WTC11 (cell line): ENCODE results near the gene SGTA. TPM values are rescaled to one million over a fixed set of nuclear protein-coding genes. Genes with fewer than 3 reads are reported as not detected.

Experiments used
- ATAC-seq: fragments of 200-7000 bp; cut with Tn5 transposase; 2 replicates; pipeline ENCODE4 v1.10.0; 2021; ENCODE audit warnings: mild to moderate bottlenecking, moderate library complexity
- CTCF ChIA-PET: fragments of 300-600 bp; sonication (Branson Sonifier 250); formaldehyde crosslinking; loops from one replicate; lab custom pipeline; 2021; ENCODE audit warnings: antibody characterized with exemption; lab: Charles Lee
- POLR2A ChIA-PET: fragments of 350-600 bp; sonication (Branson Sonifier 250); formaldehyde crosslinking; loops from one replicate; lab custom pipeline; 2021; ENCODE audit warnings: antibody characterized with exemption; lab: Charles Lee
- DNase-seq: peaks from one replicate; pipeline ENCODE4 v3.0.0; 2021; ENCODE audit warnings: low spot score
- H3K27ac Mint-ChIP-seq: 2 replicates; pipeline ENCODE4 v1.8.0; 2021; ENCODE audit warnings: mixed read lengths
- H3K27me3 Mint-ChIP-seq: 2 replicates; pipeline ENCODE4 v1.8.0; 2021; ENCODE audit warnings: low read depth, mild to moderate bottlenecking, moderate library complexity, mixed read lengths
- H3K36me3 Mint-ChIP-seq: 2 replicates; pipeline ENCODE4 v1.8.0; 2021; ENCODE audit warnings: mixed read lengths
- H3K4me1 Mint-ChIP-seq: 2 replicates; pipeline ENCODE4 v1.8.0; 2022; ENCODE audit warnings: mixed read lengths
- H3K4me3 Mint-ChIP-seq: 2 replicates; pipeline ENCODE4 v1.8.0; 2021; ENCODE audit warnings: mild to moderate bottlenecking, moderate library complexity, mixed read lengths
- H3K9me3 Mint-ChIP-seq: 2 replicates; pipeline ENCODE4 v1.8.0; 2021; ENCODE audit warnings: mixed read lengths
- CDX4 ChIP-seq: fragments of 250-450 bp; sonication (Bioruptor Pico); IDR thresholded peaks from 2 replicates; pipeline ENCODE4 v1.9.0; 2021; ENCODE audit warnings: moderate library complexity, mild to moderate bottlenecking, inconsistent platforms, borderline replicate concordance
- EMX1 ChIP-seq: fragments of 250-450 bp; sonication (Bioruptor Pico); IDR thresholded peaks from 2 replicates; pipeline ENCODE4 v1.8.0; 2021; ENCODE audit warnings: mild to moderate bottlenecking
- ESRRA ChIP-seq: sonication (generic); formaldehyde crosslinking; IDR thresholded peaks from 2 replicates; pipeline ENCODE4 v1.8.1; 2022; ENCODE audit warnings: mild to moderate bottlenecking, missing genetic modification reagents, borderline replicate concordance
- FOXK1 ChIP-seq: sonication (generic); formaldehyde crosslinking; IDR thresholded peaks from 2 replicates; pipeline ENCODE4 v1.8.0; 2022; ENCODE audit warnings: mild to moderate bottlenecking, moderate library complexity, missing genetic modification reagents
- GABPB1 ChIP-seq: sonication (generic); formaldehyde crosslinking; IDR thresholded peaks from 2 replicates; pipeline ENCODE4 v1.8.1; 2023; ENCODE audit warnings: mild to moderate bottlenecking, missing genetic modification reagents
- HMGA2 ChIP-seq: fragments of 250-450 bp; sonication (Bioruptor Pico); IDR thresholded peaks from 2 replicates; pipeline ENCODE4 v1.4.0; 2021; ENCODE audit warnings: mild to moderate bottlenecking, moderate library complexity
- IRF2 ChIP-seq: sonication (generic); formaldehyde crosslinking; IDR thresholded peaks from 2 replicates; pipeline ENCODE4 v1.8.0; 2022; ENCODE audit warnings: low read depth, missing genetic modification reagents, borderline replicate concordance
- NFATC4 ChIP-seq: fragments of 250-450 bp; sonication (Bioruptor Pico); IDR thresholded peaks from 2 replicates; pipeline ENCODE4 v1.9.0; 2021; ENCODE audit warnings: mild to moderate bottlenecking
- NR1H2 ChIP-seq: sonication (generic); formaldehyde crosslinking; IDR thresholded peaks from 2 replicates; pipeline ENCODE4 v1.9.0; 2021; ENCODE audit warnings: mild to moderate bottlenecking, moderate library complexity, missing genetic modification reagents
- OVOL2 ChIP-seq: fragments of 250-450 bp; sonication (Bioruptor Pico); IDR thresholded peaks from 2 replicates; pipeline ENCODE4 v1.9.0; 2021; ENCODE audit warnings: mild to moderate bottlenecking, borderline replicate concordance
- PRRX2 ChIP-seq: fragments of 250-450 bp; sonication (Bioruptor Pico); IDR thresholded peaks from 2 replicates; pipeline ENCODE4 v1.8.0; 2021; ENCODE audit warnings: mild to moderate bottlenecking
- RELA ChIP-seq: sonication (generic); formaldehyde crosslinking; IDR thresholded peaks from 2 replicates; pipeline ENCODE4 v1.8.1; 2022; ENCODE audit warnings: missing genetic modification reagents, mild to moderate bottlenecking, borderline replicate concordance
- SP1 ChIP-seq: sonication (generic); formaldehyde crosslinking; conservative IDR thresholded peaks from 2 replicates; pipeline ENCODE4 v1.8.1; 2022; ENCODE audit warnings: missing genetic modification reagents
- TEAD4 ChIP-seq: sonication (generic); formaldehyde crosslinking; IDR thresholded peaks from 2 replicates; pipeline ENCODE4 v1.8.0; 2022; ENCODE audit warnings: mild to moderate bottlenecking, missing genetic modification reagents
- TP53 ChIP-seq: sonication (generic); formaldehyde crosslinking; IDR thresholded peaks from 2 replicates; pipeline ENCODE4 v1.8.1; 2023; ENCODE audit warnings: mild to moderate bottlenecking, missing genetic modification reagents
- ZNF121 ChIP-seq: sonication (generic); formaldehyde crosslinking; IDR thresholded peaks from 2 replicates; pipeline ENCODE4 v1.8.0; 2023; ENCODE audit warnings: missing genetic modification reagents
- ZNF138 ChIP-seq: sonication (generic); formaldehyde crosslinking; conservative IDR thresholded peaks from 2 replicates; pipeline ENCODE4 v1.8.1; 2022; ENCODE audit warnings: mild to moderate bottlenecking, moderate library complexity, missing genetic modification reagents
- ZNF232 ChIP-seq: sonication (generic); formaldehyde crosslinking; IDR thresholded peaks from 2 replicates; pipeline ENCODE4 v1.8.0; 2022; ENCODE audit warnings: mild to moderate bottlenecking, missing genetic modification reagents
- ZNF263 ChIP-seq: sonication (generic); formaldehyde crosslinking; IDR thresholded peaks from 2 replicates; pipeline ENCODE4 v1.8.1; 2022; ENCODE audit warnings: low read depth, mild to moderate bottlenecking, moderate library complexity, missing genetic modification reagents
- ZNF396 ChIP-seq: fragments of 250-450 bp; sonication (Bioruptor Pico); IDR thresholded peaks from 2 replicates; pipeline ENCODE4 v1.8.0; 2021; ENCODE audit warnings: mild to moderate bottlenecking, moderate library complexity, borderline replicate concordance
- total RNA-seq: library from RNA; stranded (reverse); gene quantifications from 3 replicates; pipeline ENCODE4 v1.2.3, GENCODE V29; 2021
- TF ChIP-seq, protein P1 (sequence below): sonication (generic); formaldehyde crosslinking; IDR thresholded peaks from 2 replicates; pipeline ENCODE4 v1.8.1; 2022; ENCODE audit warnings: low read depth, mild to moderate bottlenecking, moderate library complexity, missing genetic modification reagents, borderline replicate concordance
- TF ChIP-seq, protein P2 (sequence below): sonication (generic); formaldehyde crosslinking; IDR thresholded peaks from 2 replicates; pipeline ENCODE4 v1.8.0; 2022; ENCODE audit warnings: mild to moderate bottlenecking, missing genetic modification reagents
- TF ChIP-seq, protein P3 (sequence below): sonication (generic); formaldehyde crosslinking; IDR thresholded peaks from 2 replicates; pipeline ENCODE4 v1.8.1; 2022; ENCODE audit warnings: low read depth, missing genetic modification reagents, borderline replicate concordance
- TF ChIP-seq, protein P4 (sequence below): sonication (generic); formaldehyde crosslinking; conservative IDR thresholded peaks from 2 replicates; pipeline ENCODE4 v1.8.1; 2022; ENCODE audit warnings: mild to moderate bottlenecking, missing genetic modification reagents
- TF ChIP-seq, protein P5 (sequence below): fragments of 250-450 bp; sonication (Bioruptor Pico); IDR thresholded peaks from 2 replicates; pipeline ENCODE4 v1.9.0; 2021; ENCODE audit warnings: mild to moderate bottlenecking
- TF ChIP-seq, protein P6 (sequence below): sonication (generic); formaldehyde crosslinking; IDR thresholded peaks from 2 replicates; pipeline ENCODE4 v1.8.0; 2023; ENCODE audit warnings: missing genetic modification reagents

Gene SGTA
- total RNA-seq, 1 experiment from 2014 or later: 91.2 TPM

GRCh38 chr19:2768365-2769132 lies 14.5 kb downstream of the SGTA start:
- Mint-ChIP-seq H3K27ac (no peak overlapping the region), H3K36me3 (peaks cover 11% of the 10 kb centered on the region; the same call in 1 of the 2 replicates), H3K9me3 (no peaks in the 10 kb centered on the region), H3K4me3 (no peak overlapping the region), H3K4me1 (no peaks in the 10 kb centered on the region), H3K27me3 (no peaks in the 10 kb centered on the region)
- ChIA-PET CTCF (interaction anchor here (0.5 to 1.0 kb wide), 3 partner anchors 41 to 323 kb away, joined by 3 to 4 read pairs (median 3); no protein-coding TSS in a partner anchor), POLR2A (no interaction called here)
- TF ChIP-seq ZNF263 (CRISPR knock-in tag) (no peak), ESRRA (CRISPR knock-in tag) (no peak), ZNF121 (CRISPR knock-in tag) (no peak), FOXK1 (CRISPR knock-in tag) (no peak), GABPB1 (no peak), RELA (CRISPR knock-in tag) (no peak), CDX4 (CRISPR knock-in tag) (no peak), ZNF138 (CRISPR knock-in tag) (no peak), HMGA2 (no peak)
- TF ChIP-seq, protein P1, sequence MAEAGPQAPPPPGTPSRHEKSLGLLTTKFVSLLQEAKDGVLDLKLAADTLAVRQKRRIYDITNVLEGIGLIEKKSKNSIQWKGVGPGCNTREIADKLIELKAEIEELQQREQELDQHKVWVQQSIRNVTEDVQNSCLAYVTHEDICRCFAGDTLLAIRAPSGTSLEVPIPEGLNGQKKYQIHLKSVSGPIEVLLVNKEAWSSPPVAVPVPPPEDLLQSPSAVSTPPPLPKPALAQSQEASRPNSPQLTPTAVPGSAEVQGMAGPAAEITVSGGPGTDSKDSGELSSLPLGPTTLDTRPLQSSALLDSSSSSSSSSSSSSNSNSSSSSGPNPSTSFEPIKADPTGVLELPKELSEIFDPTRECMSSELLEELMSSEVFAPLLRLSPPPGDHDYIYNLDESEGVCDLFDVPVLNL: no peak
- TF ChIP-seq, protein P2, sequence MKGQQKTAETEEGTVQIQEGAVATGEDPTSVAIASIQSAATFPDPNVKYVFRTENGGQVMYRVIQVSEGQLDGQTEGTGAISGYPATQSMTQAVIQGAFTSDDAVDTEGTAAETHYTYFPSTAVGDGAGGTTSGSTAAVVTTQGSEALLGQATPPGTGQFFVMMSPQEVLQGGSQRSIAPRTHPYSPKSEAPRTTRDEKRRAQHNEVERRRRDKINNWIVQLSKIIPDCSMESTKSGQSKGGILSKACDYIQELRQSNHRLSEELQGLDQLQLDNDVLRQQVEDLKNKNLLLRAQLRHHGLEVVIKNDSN (CRISPR knock-in tag): no peak
- DNase-seq: no peak
- ATAC-seq: no peak

DNA sequence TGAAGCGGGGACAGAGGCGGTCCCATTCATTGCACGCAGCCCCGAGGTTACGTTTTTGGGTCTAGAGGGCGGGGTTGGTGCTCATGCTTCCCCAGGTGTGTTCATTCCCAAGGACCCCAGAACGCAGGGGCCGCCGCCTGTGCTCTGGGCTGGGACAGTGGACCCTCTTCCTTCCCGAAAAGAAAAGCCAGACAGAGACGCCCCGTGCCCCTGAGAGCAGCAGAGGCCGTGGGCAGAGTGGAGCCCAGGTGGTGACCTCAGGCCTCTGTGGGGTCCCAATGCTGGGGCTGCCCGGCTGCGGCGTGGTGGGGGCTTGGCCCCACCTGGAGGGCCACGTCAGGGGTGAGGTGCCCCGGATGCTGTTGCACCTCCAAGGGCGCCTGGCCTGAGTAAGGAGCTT lies 15.4 kb downstream of the SGTA start:
- Mint-ChIP-seq H3K27ac (no peak overlapping the region), H3K36me3 (peaks cover 15% of the 10 kb centered on the region; the same call in 1 of the 2 replicates), H3K27me3 (no peaks in the 10 kb centered on the region)
- TF ChIP-seq PRRX2 (CRISPR knock-in tag) (no peak), ZNF232 (CRISPR knock-in tag) (no peak), NFATC4 (CRISPR knock-in tag) (no peak)
- TF ChIP-seq, all 79 proteins: peak for 0
- ATAC-seq (no peak), DNase-seq (no peak)
- H3K4me1 Mint-ChIP-seq: no peaks in the 10 kb centered on the region
- ChIA-PET CTCF (no interaction called here), POLR2A (no interaction called here)
- no peak overlapping the region for H3K4me3 Mint-ChIP-seq
- no peaks in the 10 kb centered on the region for H3K9me3 Mint-ChIP-seq

DNA sequence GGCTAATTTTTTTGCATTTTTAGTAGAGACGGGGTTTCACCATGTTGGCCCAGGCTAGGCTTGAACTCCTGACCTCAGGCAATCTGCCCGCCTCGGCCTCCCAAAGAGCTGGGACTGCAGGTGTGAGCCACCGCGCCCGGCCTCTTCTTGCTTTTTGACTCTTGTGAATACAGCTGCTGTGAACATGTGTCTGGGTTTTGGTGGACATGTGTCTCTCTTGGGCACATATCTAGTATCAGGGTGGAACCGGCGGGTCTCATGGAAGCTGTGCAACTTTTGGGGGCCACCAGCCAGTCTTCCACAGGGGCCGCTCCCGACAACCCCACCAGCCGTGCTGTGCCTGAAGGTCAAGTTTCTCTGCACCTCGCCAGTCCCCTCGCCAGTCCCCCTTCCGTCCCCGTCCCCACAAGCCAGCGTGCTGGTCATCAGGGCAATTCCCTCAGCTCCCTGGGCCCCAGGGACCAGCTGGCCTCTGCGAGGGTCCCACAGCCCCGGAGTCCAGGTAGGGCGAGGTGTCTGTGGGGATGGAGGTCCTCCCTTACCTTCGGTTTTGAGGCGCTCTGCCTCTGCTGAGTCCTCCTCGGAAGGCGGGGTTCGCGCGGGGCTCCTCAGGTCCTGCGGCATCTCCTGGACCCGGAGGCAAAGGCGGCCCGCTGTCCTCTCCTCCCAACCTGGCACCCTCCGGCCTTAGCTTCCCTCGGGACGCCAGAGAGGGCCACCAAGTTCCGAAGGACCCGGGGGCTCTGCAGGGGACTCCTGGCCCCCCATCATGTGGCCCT lies 16.3 kb downstream of the SGTA start:
- CTCF ChIA-PET: no interaction called here
- no peak for TF ChIP-seq NR1H2
- no peak for TF ChIP-seq ZNF138 (CRISPR knock-in tag)
- no peak for TF ChIP-seq EMX1 (CRISPR knock-in tag)
- TF ChIP-seq, protein P3, sequence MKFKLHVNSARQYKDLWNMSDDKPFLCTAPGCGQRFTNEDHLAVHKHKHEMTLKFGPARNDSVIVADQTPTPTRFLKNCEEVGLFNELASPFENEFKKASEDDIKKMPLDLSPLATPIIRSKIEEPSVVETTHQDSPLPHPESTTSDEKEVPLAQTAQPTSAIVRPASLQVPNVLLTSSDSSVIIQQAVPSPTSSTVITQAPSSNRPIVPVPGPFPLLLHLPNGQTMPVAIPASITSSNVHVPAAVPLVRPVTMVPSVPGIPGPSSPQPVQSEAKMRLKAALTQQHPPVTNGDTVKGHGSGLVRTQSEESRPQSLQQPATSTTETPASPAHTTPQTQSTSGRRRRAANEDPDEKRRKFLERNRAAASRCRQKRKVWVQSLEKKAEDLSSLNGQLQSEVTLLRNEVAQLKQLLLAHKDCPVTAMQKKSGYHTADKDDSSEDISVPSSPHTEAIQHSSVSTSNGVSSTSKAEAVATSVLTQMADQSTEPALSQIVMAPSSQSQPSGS: no peak
- TF ChIP-seq, protein P4, sequence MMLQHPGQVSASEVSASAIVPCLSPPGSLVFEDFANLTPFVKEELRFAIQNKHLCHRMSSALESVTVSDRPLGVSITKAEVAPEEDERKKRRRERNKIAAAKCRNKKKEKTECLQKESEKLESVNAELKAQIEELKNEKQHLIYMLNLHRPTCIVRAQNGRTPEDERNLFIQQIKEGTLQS (CRISPR knock-in tag): no peak
- TF ChIP-seq, protein P5, sequence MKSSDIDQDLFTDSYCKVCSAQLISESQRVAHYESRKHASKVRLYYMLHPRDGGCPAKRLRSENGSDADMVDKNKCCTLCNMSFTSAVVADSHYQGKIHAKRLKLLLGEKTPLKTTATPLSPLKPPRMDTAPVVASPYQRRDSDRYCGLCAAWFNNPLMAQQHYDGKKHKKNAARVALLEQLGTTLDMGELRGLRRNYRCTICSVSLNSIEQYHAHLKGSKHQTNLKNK: no peak
- no peak for TF ChIP-seq TEAD4 (CRISPR knock-in tag)
- TF ChIP-seq IRF2 (CRISPR knock-in tag): no peak
- TF ChIP-seq, protein P6, sequence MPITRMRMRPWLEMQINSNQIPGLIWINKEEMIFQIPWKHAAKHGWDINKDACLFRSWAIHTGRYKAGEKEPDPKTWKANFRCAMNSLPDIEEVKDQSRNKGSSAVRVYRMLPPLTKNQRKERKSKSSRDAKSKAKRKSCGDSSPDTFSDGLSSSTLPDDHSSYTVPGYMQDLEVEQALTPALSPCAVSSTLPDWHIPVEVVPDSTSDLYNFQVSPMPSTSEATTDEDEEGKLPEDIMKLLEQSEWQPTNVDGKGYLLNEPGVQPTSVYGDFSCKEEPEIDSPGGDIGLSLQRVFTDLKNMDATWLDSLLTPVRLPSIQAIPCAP (CRISPR knock-in tag): no peak
- no peak for TF ChIP-seq ZNF396
- no peak for TF ChIP-seq SP1
- TF ChIP-seq FOXK1 (CRISPR knock-in tag): no peak
- TF ChIP-seq OVOL2 (CRISPR knock-in tag): no peak
- TF ChIP-seq TP53 (CRISPR knock-in tag): no peak

More for the DNA sequence above, 16.3 kb downstream of the SGTA start:
- DNase-seq (no peak), ATAC-seq (no peak)
- POLR2A ChIA-PET: no interaction called here
- Mint-ChIP-seq H3K4me3 (no peak overlapping the region), H3K27me3 (no peaks in the 10 kb centered on the region), H3K4me1 (no peaks in the 10 kb centered on the region), H3K27ac (no peak overlapping the region), H3K9me3 (no peaks in the 10 kb centered on the region), H3K36me3 (peaks cover 15% of the 10 kb centered on the region; the same call in 1 of the 2 replicates)
